GM19099 (cell line): ENCODE data around the gene HELZ.

ENCODE experiments used
- POLR2A ChIP-seq: IDR thresholded peaks from 3 replicates; pipeline ENCODE4 v1.6.1; 2011; ENCODE audit warnings: low read depth; ENCODE audit not compliant: insufficient read length; ENCODE audit errors: extremely low read depth

The HELZ gene

GRCh38 chr17:67074781-67075180 is 170.2 kb downstream of the HELZ start:
- TF ChIP-seq POLR2A: no peak

GRCh38 chr17:67072885-67073284 is 172.1 kb downstream of the HELZ start:
- no peak for TF ChIP-seq POLR2A

DNA sequence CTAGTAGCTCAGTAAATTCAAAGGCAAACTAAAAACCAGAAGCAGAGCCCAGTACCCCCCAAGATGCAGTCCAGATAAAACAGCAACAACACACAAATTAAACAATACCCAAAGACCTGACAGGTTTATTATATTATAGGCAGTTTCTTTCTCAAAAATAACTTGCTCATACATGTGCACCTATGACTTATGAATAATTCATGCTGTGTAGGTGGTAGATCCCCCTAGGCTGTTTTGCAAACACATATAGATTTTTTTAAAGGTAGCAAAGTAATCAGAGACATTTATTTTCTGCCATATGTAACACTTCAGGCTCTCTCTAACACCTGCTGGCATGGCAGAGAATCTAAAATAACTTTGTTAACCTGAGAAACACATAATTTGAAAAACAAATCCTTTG is 173.4 kb downstream of the HELZ start:
- TF ChIP-seq POLR2A: no peak

- TF ChIP-seq POLR2A: no peak
These were observed 175.3 kb downstream of the HELZ start for GRCh38 chr17:67069603-67070136.

GRCh38 chr17:67068999-67069398 is 176.0 kb downstream of the HELZ start:
- TF ChIP-seq POLR2A: no peak

- no peak for TF ChIP-seq POLR2A
These were observed 177.2 kb downstream of the HELZ start for GRCh38 chr17:67067571-67068482.

DNA sequence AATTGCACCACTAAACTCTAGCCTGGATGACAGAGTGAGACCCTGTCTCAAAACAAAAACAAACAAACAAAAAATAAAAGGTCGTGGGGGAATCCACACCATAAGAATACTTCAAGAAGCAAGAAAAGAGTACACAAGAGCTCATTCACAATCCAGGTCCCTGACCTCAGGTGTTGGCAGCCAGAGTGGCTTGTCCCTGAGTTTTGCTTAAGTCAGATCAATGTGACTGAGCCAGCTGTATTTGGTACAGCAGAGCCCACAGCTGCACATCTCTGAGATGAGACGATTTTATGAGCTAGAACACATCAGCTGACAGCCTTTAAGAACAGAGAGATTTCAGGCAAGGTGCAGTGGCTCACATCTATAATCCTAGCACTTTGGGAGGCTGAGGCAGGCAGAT is 178.3 kb downstream of the HELZ start:
- TF ChIP-seq POLR2A: no peak

- TF ChIP-seq POLR2A: no peak
These were observed 181.9 kb downstream of the HELZ start for GRCh38 chr17:67063141-67063540.

DNA sequence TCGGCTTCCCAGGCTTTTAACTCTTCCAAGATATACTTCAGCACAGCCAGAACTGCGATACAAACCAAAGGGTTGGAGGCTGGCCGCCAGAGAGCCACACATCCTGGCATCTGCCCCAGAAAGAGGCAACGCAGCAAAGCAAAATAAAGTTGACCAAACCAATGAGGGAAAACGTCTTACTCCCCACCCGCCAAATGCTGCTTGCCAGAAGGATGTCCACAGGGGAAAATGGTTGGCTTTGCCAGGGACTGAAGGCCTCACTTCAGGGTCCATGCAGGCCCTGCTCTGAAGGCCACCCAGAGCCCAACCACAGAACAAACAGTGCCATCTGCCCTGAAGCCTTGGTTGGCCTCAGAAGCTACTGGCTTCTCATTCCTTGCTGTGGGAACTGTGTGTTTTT is 185.6 kb downstream of the HELZ start:
- no peak for TF ChIP-seq POLR2A

DNA sequence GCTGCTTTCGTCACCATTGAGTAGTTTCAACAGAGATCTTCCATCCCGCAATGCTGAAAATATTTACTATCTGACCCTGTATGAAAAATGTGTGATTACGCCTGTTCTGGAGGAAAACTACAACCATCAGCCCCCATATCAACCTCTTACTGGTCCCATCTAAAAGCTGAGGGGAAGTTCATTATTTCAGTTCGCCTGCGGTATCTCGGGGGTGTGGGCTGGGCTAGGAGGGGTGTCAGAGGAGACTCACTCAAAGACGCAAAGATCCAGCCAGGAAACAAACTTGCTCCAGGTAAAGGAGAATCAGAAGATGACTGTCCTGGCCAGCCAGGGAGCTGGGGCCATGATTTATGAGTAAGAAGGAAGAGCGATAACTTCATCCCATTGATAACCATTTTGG is 187.0 kb downstream of the HELZ start:
- no peak for TF ChIP-seq POLR2A

GRCh38 chr17:67056746-67057490 is 188.1 kb downstream of the HELZ start:
- no peak for TF ChIP-seq POLR2A

DNA sequence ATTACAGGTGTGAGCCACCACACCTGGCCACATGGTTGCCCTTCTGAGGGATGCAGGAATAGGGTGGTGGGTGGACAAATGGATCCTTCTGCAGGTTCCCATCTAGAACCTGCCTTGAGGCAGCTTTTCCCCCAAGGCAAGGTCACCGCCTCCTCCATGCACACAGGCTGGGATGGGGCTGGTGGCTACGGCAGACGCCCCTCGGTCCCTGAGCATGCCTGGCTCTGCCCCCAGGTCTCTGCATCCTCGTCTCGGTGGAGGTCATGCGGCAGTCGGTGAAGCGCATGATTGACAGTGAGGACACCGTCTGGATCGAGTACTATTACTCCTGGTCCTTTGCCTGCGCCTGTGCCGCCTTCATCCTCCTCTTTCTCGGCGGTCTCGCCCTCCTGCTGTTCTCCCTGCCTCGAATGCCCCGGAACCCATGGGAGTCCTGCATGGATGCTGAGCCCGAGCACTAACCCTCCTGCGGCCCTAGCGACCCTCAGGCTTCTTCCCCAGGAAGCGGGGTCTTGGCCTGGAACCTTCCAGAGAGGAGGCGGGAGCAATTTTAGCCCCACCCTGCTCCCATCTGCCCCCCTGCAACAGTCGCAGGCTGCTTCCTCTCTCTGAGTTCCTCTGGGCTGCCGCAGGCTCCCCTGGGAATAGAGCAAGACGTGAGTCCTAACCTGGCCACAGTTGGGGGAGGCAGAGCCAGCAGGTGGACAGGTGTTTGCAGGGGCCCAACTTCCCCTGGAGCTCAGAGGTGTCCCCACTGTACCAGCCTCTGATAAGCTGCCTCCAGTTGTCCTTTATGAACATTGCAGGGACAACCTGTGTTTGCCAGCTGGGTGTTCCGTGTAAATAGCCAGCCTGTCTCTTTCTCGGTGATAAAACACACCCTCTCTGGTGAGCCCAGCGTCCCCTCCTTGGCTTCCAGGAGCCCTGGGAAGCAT is 188.9 kb downstream of the HELZ start:
- TF ChIP-seq POLR2A: no peak

- no peak for TF ChIP-seq POLR2A
These were observed 190.0 kb downstream of the HELZ start for GRCh38 chr17:67055041-67055443.

DNA sequence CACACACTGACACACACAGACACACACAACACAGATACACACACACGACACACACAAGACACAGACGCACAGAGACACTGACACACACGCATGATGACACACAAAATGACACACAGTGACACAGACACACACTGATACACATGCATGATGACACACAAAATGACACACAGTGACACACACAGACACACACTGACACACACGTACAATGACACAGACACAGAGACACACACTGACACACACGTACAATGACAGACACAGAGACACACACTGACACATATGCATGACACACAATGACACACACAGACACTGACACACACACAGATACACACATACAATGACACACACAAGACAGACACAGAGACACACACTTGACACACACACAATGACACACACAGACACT is 190.4 kb downstream of the HELZ start:
- TF ChIP-seq POLR2A: no peak
